ENCODE measurements around the gene TMEM41B.
A peak's percentile ranks its signal among the peaks of the same experiment; 100 is the strongest.
"Not testable (repeated sequence)": the region's sequence is repeated elsewhere in the genome, so short reads cannot be mapped to it uniquely, and the experiment has no call there.

Gene TMEM41B, protein sequence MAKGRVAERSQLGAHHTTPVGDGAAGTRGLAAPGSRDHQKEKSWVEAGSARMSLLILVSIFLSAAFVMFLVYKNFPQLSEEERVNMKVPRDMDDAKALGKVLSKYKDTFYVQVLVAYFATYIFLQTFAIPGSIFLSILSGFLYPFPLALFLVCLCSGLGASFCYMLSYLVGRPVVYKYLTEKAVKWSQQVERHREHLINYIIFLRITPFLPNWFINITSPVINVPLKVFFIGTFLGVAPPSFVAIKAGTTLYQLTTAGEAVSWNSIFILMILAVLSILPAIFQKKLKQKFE

DNA sequence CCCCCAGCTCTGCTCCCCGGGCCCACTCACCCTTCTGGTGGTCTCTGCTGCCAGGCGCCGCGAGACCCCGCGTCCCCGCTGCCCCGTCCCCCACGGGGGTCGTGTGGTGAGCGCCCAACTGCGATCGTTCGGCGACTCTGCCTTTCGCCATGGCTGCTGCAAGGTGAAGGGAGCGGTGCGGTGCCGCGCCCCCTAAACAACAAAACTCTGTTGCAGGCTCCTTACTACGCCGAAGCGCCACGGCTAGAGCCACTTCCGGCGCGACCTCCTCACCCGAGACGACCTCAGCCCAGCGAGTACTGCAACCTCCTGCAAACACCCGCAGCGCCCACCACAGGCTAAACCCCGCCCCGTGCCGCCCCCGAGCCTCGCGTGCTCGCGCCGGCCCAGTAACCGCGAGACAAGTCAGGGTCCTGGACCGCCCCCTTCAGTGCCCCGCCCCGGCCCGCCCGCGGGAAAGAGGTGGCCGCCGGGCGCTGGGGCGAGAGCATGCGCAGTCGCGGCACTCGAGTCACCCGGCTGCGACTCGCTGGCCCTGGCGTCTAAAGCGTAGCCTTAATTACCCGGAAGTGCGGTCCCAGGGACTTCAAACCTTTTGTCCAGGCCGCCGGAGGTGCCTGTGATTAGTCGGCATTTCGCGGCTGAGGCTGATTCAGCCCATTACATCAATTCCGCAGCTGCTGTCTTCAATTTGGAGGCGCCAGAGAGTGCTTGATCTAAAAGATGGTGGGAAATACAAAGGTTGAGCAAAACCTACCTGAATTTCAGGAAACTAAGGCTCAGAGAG lies at the start of gene TMEM41B:
Gene TMEM41B, minus strand, starts transcription at position 303 of the 787 bp plus-strand sequence. Its CDS starts 152 bp downstream, at position 151.
- peak; percentile 100 for DNase-seq

DNA sequence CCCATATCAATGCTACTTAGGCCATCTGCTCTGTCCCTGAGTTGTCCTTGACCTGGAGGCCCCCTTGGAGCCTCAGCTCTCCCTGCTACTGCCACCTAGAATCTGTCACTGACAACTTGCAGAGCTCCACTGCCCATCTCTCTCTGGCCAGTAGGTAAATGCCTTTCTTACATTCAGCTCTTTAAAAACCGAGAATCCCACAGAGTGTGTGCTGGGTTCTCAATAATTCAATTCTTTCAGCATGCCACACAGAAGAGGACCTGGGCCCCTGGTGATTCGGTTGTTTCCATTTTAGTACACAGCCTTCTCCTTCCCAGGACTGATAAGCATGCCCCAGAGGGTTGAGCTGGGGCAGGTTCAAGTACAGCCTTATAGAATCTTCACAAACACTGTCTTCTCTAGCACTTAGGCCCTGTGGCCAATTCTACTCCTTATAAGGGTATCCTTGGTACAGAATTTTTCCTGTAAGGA lies 48.0 kb upstream of the TMEM41B start:
- DNase-seq, result peak; percentile 50

DNA sequence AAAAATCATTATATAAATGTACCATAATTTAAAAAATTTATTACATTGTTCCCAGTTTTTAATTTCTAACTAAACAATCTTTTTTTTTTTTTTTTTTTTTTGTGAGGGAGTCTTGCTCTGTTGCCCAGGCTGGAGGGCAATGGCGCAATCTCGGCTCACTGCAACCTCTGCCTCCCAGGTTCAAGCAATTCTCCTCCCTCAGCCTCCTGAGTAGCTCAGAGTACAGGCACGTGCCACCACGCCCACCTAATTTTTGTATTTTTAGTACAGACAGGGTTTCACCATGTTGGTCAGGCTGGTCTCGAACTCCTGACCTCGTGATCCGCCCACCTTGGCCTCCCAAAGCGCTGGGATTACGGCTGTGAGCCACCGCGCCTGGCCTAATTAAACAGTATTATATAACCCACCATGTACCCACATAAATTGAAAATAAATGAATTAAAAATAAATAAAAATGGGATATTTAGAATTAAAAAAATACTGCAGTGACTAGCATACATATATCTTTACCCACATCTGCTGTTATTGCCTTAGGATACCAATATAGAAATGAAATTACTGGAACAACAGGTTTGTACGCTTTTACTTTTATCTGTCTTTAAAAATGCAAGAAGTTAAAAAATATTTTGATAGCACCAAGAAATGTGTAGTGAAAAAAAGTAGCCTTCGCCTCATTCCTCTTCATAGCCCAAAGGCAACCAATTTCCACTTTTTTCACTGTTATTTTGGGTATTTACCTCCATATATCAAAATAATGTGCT lies 46.6 kb upstream of the TMEM41B start:
- DNase-seq, result not testable (repeated sequence)

DNA sequence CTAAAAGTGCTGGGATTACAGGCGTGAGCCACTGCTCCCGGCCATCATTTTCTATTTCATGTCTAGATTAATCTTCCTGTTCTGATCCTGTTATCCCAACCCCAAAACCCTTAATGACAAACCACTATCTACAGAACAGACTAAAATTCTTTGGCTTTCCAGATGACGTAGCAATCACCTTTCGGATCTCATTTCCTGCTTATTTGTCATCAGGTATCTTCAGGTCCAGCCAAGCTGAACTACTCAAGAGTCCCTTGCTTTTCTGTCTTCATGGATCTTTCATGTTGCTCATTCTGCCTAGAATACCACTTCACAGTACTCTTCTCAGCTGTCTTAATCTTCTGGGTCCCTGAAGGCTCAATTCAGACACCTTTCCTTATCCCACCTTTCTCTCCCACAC lies 42.6 kb upstream of the TMEM41B start:
- DNase-seq, result no peak

DNA sequence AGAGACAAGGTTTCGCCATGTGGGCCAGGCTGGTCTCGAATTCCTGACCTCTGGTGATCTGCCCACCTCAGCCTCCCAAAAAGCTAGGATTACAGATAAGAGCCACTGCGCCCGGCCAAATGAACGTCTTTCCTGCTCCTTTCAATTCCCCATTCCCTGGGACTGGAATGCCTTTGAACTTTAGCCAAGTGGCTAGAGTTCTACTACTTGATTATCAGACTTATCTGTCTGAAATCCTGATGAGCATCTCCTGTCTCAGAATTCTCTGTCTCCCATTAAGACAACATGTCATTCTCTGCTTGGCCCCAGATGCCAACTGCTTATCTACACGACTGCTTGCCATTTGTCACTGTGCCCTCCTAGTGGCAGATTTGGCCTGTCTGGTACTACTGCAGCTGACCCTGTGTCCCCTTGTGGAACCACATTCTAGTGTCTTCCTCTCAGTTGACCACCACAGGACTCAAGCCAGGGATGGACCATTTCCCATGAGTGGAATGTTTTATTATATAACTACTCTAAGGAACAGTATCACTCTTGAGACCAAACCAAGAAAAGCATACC lies 37.0 kb upstream of the TMEM41B start:
- DNase-seq, result no peak

DNA sequence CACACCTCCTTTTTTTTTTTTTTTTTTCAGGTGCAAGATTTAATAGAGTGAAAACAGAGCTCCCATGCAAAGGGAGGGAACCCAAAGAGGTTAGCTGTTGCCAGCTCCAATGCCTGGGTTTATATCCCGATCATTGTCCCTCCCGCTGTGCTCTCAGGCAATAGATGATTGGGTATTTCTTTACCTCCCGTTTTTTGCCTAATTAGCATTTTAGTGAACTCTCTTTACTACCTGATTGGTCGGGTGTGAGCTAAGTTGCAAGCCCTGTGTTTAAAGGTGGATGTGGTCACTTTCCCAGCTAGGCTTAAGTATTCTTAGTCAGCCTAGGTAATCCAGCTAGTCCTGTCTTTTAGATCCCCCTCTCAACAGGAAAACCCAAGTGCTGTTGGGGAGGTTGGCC lies 33.4 kb upstream of the TMEM41B start:
- DNase-seq, result not testable (repeated sequence)

DNA sequence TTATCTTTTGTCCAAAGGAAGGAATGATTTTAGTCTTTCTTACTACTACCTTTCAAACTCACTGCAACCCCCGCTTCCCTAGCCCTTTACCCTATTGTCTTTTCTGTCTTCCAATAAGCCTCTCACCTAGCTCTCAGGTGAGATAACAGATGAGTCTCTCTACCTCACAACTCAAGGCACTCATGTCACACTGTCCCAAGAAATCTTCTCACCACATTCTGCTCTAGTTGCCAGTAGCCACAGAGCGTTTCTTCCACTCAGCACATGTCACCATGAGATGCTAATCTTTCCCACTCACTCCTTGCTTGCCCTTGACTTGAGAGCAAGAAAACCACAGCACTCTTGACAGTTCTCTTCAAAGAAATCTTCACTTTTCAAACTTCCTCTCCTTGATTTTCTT lies 32.7 kb upstream of the TMEM41B start:
- no peak for DNase-seq

DNA sequence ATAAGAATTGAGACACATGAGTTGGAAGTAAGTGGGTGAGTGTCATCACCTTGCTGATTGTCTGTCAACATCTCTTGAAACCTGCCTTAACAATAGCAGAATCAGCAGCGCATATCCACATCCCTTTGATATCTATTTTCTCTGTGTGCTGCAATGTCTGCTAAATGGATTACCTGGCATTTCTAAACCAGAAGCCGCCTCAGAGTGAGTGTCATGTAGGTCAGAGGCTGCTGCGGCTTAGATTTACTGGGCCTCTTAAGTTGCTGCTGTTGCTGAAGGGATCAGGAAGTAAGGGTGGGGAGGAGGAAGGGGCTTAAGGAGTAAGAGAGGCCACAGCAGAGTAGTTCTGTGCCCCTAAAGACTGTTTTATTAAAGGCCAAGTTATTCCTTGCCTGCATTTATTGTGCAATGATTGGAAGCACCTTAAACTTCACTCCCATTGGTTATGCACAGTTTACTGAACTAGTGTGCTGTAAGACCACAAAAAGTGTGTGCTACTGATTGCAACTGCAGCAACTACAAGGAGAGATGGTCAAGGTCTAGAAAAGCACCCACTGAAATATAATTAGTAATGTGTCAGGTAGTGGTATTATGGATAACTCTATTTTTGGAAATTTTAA lies 29.8 kb upstream of the TMEM41B start:
- no peak for DNase-seq

DNA sequence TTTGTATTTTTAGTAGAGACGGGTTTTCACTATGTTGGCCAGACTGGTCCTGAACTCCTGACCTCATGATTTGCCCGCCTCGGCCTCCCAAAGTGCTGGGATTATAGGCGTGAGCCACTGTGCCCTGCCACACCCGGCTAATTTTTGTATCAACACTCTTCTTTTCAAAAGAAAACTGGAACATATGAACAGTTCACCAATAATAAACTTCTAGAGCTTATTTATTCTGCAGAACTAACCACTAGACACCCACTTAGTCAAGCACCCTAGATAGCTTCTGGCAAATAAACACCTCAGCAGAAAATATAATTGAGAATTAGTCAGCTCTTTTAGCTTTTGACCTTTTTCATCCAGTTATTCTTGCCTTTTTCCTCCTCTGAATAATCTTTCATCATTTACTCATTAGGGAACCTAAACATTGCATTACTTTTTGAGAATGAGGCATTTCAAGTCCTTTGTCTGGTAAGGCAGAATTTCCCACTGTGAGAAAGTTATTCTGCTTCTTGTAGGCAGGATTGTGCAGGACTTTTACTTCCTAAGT lies 27.3 kb upstream of the TMEM41B start:
- no peak for DNase-seq

DNA sequence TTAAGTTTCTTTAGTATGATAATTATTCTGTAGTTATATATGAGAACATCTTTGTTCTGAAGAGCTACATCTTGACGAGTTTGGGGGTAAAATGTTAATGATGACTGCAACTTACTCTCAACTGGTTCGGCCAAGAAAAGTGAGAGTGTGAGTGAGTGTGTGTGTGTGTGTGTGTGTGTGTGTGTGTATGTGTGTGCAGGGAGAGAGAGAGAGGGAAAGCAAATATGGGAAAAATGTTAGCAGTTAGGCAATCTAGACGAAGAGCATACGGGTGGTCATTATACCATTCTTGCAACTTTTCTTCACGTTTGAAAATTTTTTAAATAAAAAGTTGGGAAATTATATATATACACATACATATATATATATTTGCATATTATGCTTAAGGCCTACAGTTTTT lies 18.3 kb upstream of the TMEM41B start:
- peak; percentile 24 for DNase-seq

DNA sequence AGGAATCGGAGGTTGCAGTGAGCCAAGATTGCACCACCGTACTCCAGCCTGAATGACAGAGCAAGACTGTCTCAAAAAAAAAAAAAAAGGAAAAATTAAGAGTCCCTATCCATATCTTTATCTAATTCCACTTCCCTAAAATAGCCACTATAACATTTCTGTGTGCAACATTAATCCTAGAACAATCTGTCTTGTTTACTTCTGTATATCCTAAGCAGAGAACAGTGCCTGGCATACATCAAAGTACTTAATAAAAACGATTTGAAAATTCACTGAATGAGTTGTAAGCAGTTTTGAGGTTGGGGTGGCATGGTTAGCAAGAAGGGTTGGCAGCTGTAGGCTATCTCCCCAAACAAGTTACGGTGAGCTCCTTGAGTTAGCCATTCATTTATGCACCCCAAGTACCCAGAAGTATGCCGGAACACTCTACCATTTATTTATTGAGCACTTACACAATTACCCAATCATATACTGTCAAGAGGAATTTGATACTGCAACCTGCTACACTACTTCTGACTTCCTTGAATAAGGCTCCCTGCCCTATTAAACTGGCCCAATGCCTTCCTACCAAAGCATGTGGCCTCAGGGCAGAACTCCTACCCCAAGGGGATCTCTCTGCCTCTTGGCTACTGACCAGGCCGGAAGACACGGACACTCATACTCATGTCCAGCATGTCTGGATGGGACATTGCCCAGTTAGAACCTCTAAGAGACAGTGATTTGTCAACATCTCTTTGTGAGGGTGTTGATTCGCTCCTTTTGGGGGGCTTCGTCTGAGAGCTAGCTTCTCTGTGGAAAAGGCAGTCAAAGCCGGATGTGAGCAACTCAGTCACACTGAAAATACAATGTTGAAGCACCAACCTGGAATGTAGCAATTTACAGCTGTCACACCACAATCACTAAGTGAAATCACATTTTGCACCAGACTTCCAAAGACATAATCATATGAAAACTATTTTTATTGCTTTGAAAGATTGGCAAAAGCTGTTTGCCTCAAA lies 16.3 kb upstream of the TMEM41B start:
- peak; percentile 96 for DNase-seq

DNA sequence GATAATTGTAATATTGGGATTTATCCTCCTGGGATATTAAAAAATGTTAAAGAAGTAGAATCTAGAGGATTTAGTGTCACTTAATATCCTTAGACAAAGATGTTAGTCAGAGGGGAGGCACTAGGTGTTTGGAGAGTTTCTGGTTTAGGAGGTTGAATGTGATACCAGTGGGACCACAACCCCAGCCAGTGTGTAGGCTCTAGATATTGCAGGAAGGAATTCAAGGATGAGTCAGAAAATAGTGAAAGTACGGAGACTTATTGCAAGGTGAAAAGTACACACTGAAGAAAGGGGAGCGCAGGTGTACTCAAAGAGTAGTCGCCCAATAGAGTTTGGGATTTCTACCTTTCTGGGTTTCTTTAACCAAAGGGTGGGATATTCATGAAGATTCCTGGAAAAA lies 5.7 kb upstream of the TMEM41B start:
- peak; percentile 9 for DNase-seq

DNA sequence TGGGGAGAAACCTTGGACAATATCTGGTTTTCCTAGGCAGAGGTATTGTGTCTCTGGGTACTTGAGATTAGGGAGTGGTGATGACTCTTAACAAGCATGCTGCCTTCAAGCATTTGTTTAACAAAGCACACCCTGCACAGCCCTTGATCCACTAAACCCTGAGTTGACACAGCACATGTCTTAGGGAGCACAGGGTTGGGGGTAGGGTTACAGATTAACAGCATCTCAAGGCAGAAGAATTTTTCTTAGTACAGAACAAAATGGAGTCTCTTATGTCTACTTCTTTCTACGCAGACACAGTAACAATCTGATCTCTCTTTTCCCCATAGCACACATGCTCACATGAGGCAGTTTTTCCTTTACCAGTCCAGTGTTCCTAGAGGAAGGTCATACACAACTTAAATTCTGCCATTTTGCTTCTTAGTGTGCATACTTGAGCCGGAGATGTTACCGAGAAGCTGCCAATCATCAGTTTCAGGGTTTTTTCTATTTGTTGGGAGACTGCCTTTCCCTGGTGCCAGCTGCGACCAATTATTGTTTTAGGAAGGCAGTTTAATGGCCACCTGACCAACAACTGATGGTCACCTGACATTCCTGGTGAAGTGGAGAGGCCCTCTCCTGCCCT lies 5.1 kb upstream of the TMEM41B start:
- not testable (repeated sequence) for DNase-seq

DNA sequence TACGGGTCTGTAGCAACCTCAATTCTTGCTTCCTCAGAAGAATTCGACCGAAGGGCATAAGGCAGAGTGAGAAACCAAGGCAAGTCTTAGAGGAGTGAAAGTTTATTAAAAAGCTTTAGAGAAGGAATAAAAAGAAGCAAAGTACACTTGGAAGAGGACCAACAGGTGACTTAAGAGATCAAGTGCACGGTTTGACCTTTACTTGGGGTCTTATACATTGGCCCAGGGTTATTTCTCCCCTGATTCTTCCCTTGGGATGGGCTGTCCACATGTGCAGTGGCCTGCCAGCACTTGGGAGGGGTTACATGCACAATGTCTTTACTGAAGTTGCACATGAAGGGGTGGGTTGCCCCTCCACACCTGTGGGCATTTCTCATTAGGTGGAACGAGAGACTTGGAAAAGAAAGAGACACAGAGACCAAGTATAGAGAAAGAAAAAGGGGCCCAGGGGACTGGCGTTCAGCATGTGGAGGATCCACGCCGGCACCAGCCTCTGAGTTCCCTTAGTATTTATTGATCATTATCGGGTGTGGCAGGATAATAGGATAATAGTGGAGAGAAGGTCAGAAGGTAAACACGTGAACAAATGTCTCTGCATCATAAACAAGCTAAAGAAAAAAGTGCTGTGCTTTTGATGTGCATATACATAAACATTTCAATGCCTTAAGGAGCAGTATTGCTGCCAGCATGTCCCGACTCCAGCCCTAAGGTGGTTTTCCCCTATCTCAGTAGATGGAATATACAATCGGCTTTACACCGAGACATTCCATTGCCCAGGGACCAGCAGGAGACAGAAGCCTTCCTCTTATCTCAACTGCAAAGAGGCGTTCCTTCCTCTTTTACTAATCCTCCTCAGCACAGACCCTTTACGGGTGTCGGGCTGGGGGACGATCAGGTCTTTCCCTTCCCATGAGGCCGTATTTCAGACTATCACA lies 4.3 kb upstream of the TMEM41B start:
- DNase-seq, result not testable (repeated sequence)

DNA sequence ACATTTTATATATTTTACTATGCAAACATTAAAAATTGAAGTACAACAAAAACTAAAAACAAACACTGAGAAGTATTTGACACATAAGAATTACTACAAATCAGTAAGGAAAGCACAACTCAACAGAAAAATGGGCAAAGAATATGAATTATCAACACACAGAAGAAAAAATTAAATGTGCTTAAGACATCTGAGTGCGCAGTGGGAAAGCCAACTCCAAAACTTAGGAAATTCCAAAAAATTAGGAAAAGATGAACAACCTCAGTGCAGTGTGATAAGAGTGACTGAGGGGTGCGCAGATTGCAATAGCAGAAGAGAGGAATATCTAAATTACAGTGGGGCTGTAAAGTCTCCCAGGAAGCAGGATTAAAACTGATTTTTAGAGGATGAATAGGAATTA lies 1.9 kb upstream of the TMEM41B start:
- no peak for DNase-seq

DNA sequence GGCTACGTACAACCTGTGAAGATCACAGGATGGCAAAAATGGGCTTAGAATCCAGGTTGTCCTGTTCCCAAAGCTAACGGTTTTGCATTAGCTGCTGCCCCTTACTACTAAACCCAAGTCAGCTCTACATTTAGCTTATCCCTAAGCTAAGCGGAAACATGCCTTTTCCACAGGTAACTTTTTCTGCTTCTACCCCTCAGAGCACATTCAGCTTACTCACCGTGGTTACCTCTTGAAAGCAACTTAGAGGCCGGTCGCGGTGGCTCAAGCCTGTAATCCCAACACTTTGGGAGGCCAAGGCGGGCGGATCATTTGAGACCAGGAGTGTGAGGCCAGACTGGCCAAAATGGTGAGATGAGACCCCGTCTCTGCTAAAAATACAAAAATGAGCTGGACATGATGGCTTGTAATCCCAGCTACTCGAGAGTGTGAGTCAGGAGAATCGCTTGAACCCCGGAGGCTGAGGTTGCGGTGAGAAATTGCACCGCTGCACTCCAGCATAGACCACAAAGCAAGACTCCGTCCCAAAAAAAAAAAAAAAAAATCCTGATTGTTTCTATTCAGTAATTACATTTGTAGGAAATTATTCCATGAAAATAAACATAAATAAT lies 790 bp upstream of the TMEM41B start:
- DNase-seq, result peak; percentile 63

DNA sequence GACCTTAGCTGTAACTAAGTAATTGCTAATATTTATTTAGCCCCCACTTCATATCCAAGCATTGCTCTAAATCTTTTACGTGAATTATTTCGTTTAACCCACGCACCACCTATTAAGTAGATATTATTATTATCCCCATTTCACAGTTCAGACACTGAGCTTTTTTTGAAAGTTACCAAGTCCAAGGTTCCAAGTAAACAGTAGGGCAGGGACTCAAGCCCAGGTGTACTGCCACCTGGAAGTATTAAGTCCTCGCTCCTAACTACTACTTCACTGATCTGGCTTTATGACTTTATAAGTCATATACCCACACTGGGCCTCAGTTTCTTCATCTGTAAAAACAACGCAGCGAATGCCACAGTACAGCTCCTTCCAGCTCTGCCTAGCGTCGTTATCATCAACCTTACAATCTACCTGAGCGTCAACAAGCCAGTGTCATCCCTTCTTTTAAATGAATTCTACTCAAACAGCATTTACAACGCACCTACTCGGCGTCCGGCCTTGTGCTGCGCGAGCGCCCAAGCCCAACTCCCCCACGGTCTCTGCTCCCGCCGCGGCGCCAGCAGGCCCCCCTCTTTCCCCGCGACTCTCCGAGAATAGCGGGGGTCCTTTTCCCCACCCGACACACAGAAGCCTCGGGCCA lies 624 bp downstream of the TMEM41B start:
- DNase-seq, result peak; percentile 19

DNA sequence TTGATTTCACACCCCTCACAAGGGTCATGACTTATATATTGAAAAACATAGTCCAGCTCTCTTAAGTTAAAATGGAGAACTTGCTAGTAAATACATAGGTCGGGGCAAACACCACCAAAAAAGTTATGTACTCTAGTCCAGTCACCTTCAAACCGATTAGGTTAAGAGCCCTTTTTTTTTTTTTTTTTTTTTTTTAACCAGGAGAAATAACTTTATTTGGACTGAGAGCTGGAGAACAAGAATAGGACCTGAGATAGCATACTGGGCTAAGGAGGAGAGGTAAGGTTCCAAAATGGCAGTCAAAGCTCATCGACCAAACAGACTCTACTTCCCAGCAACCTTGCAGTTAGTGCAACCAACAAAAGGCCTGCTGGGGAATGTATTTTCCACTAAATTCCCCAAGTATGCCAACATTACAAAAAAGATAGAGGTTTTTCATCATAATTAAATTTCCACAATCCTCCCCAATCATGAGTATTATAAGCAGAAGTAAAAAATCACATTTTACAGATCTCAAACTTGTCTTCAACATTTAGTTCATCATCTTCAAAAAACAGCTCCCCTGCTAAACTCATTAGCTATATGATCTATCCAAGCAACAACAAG lies 3.8 kb downstream of the TMEM41B start:
- no peak for DNase-seq

Data from fibroblast of skin of right biceps (primary cell).